DMS53 (cell line): ENCODE measurements around the gene SART3.
"Not testable (repeated sequence)": the region's sequence is repeated elsewhere in the genome, so short reads cannot be mapped to it uniquely, and the experiment has no call there.

Experiments used
- DNase-seq: peaks from one replicate; lab custom pipeline; 2025; lab: John Stamatoyannopoulos, UW

Gene SART3

GRCh38 chr12:108563136-108563803, 2.3 kb upstream of the SART3 start:
- peak; percentile 97 for DNase-seq

- peak; percentile 100 for DNase-seq
These were observed 1.6 kb upstream of the SART3 start, which contains the start of gene ISCU for GRCh38 chr12:108562348-108563135. TSS of gene ISCU (plus strand) at chr12:108562596. CDS start at chr12:108562623, 27 bp downstream.

DNA sequence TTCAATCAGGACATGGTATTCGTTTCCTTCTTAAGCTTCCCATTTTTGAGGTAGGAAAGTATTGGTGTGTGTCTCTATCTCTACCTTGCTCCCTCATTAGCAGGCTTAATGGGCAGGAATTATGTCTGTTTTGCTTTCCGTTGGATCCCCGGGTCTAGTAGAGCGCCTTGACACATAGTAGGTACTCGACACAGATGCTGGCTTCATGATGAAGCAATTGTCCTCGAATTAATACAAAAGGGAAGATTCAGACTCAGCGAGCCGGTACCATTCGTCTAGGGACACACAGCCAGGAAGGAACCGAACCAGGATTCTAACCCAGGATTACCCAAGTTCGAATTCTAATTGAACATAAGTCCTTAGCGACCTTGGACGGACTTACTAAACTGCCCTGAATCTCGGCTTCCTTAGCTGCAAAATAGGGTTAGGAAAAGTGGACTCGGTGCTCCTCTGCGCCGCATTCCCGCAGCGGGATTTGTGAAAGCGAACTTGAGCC, 927 bp upstream of the SART3 start:
- DNase-seq, result peak; percentile 87

- DNase-seq, result no peak
These were observed 652 bp downstream of the SART3 start for GRCh38 chr12:108560321-108560721.

- DNase-seq, result peak; percentile 20
These were observed 1.2 kb downstream of the SART3 start for GRCh38 chr12:108559748-108560147.

GRCh38 chr12:108559007-108559655, 1.8 kb downstream of the SART3 start:
- no peak for DNase-seq

GRCh38 chr12:108555383-108555782, 5.6 kb downstream of the SART3 start:
- not testable (repeated sequence) for DNase-seq

- DNase-seq, result no peak
These were observed 7.2 kb downstream of the SART3 start for GRCh38 chr12:108553799-108554198.

GRCh38 chr12:108551535-108551934, 9.4 kb downstream of the SART3 start:
- no peak for DNase-seq

DNA sequence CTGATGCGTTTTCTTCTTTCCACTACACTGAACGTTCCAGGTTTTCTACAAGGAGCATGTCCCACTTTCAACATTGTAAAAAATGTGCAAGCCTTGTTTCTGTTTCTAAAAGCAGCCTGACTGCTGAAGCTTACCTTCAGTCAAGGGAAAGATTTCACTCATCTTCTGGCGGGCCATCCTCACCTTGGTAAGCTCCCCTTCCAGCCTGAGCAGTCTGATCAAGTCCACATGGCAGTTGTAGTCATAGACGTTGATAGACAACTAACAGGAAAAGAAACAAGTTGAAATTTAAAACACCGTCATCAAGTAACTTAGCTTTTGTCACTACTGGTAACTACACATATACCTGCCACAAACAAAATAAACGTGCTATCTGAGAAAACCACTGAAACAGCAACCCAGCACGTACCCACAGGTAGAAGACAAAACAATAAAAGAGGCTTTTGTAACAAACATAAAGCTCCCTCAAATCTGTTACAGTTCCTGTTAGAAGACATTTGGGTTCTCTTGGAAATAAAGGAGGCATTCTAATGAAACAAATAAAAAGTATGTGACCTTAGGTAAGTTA, 11.9 kb downstream of the SART3 start:
- no peak for DNase-seq

- no peak for DNase-seq
These were observed 13.3 kb downstream of the SART3 start for GRCh38 chr12:108547686-108548085.

- DNase-seq, result no peak
These were observed 17.3 kb downstream of the SART3 start for GRCh38 chr12:108543652-108544051.

GRCh38 chr12:108542320-108542719, 18.7 kb downstream of the SART3 start:
- DNase-seq, result no peak

DNA sequence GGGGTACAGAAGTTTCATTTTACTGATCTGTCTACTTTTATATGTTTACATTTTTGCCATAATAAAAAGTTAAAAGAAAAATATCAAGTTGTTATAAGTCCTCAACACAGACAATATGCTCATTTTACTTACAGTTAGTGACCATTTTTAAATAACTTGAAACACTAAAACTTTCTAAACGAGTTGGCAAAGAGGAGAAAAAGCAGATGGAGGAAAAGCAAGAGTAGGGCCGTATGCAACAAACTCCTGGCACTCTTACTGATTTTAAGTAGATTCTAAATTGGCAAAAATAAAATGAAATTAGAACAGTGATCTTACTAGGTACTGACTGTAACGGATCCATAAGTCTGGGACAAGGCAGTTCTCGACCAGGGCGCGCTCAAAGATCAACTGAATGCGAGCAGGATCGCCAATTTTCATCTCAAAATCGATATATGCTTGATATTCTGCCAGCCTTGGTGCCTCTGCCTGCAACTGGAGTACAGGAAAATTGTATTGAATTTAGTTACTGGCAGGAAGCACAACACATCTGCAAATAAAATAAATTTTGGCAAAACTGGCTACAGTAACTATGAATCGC, 22.3 kb downstream of the SART3 start:
- DNase-seq, result no peak

GRCh38 chr12:108538146-108538545, 22.8 kb downstream of the SART3 start:
- DNase-seq, result no peak

DNA sequence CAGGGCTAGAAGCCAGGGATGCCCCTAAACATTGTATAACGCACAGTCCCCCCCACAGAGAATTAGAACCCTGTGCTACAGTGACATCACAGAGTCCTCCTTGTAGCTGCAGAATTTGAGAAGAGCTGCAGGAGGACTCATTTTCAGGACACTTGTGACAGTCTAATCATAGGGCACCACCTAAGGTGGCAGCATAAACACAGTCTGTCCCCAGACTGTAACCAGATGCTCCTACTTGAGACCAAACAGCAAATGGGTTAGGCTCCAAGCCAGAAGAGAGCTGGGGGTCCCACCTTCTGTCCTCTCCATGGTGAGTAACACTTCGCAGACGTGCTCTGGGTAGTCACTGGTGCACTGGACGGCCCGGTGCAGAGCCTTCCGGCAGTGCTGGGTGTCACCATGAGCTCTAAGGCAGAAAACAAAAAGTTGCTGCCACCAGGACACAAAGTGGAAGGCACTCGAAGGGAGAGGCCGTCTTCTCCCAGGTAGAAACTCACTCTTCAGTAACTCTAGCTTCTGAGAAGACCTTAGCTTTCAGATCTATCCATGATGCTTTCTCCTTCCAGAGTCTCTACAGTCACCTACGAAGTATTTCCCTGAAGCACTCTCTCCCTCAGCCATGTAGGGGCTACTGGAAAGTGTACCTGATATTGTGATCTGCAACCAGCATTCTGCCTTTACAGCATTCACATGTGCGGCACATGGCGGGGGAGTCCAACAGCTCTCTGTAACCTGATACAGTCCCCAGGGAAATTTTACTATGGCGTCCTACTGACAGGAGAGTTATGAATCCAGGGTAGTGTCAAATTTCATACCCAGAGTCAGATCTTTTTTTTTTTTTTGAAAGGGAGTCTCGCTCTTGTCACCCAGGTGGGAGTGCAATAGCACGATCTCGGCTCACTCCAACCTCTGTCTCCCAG, 28.8 kb downstream of the SART3 start:
- no peak for DNase-seq

GRCh38 chr12:108530161-108530560, 30.8 kb downstream of the SART3 start:
- no peak for DNase-seq

DNA sequence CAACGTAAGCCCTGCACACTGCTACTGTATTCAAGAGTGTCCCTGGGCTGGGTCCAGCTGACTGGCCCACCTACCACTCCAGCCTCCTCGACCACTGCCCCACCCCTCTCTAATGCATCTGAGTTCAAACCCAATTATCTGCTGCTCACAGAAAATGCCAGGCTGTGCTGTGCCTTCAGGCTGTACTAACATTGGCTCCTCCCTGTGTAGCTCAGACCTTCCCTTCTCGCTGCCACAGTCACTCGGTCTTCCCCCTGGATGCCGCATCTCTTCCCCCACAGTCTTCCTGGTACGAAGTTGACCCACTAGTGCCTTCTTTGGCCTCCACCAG, 33.8 kb downstream of the SART3 start:
- no peak for DNase-seq

DNA sequence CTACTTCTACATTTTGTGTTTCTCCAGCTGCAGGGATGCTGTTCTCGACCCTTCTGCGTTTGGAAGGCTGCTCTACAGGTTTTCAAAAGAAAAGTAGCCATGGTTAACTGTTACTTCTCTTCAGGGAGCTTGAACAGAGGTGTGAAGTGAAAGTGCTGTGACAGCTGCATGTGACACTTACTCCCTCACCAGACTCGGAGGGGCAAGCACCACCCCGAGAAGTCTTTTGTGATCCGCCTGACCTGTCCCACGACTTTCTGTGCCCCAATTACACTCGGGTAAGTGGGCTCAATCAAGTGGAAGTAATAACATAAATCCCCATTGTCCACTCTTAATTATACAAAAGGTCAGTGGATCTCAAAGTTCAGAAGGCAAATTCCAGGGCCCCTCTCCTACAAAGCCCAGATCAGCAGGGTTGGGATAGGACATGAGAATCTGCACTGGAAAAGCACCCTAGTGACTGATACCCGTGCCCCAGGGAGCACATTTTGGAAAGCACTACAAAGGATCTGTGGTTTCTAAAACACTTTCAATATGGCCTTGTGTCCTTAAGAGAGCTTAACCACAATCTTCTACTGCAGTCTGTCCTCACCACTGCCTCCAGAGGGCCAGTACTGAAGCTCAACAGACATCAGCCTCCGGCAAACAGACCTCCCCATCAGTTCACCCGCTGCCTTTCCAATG, 34.3 kb downstream of the SART3 start:
- no peak for DNase-seq

DNA sequence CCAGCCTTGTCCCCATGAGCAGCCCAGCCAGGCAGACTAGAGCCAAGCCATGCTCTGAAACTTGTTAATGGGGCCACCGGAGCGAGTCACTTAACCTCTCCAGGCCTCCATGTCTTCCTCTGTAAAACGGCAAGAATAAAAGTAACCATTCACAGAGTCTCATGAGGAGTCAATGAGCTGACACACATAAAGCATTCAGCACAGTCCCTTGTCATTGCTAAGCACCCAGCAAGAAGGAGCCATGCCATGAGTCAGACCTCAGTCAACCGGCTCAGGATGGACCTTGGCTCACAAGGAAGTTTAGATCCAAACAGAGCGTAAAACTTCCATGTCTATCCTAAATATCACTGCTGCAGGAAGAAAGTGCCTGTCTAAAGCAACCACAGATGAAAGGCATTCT, 35.3 kb downstream of the SART3 start:
- DNase-seq, result no peak

DNA sequence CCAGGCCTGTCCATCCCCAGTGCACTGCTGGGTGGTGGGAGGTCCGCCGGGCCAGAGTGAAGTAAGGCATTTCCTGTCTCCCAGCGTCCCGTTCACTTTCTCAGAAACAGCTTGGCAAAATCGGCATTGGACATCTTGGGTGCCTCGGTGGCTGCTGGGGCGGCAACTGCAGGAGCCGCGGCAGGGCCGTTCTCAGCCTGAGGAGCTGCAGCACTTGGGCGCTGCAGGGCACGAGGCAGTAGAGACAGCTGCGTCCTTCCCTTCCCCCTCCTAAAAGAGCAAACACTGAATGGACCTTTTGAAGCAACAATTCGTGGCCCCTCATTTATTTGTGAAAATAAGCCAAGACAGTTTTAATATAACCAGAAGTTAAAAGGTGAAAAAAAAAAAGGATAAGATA, 37.6 kb downstream of the SART3 start:
- no peak for DNase-seq
